Measurements from ENCODE around the gene IGFBP6. TPM values are rescaled to one million over a fixed set of nuclear protein-coding genes. Genes with fewer than 3 reads are reported as not detected.
"Not testable (repeated sequence)": the region's sequence is repeated elsewhere in the genome, so short reads cannot be mapped to it uniquely, and the experiment has no call there.

Gene IGFBP6
- total RNA-seq, 1 experiment from 2014 or later, result 29.3 TPM

- DNase-seq (ENCODE audit: low spot score), result no peak
- in situ Hi-C loops (cut with HindIII; ENCODE audit: low sequenced_read_pairs), result no loop called here
These were observed 3.6 kb upstream of the IGFBP6 start for GRCh38 chr12:53093777-53094393.

DNA sequence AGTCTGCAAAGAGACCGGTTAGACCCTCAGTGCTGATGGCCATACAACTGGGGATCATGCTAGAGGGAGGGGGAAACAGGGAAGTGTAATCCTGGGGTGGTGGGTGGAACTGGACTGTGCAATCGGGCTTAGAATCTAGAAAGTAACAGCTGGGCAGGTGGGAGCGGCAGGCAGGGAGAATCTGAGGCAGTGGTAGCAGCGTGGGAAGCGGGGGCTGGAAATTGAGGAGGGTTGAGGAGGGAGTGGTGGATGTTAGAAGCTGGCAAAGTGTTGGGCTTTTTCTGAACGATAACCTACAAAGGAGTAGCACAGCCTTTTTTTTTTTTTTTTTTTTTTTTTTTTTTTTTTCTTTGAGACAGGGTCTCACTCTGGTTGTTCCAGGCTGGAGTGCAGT, 3.1 kb upstream of the IGFBP6 start:
- no peak for DNase-seq (ENCODE audit: low spot score)
- in situ Hi-C loops (cut with HindIII; ENCODE audit: low sequenced_read_pairs), result no loop called here

GRCh38 chr12:53094796-53095595, 2.5 kb upstream of the IGFBP6 start:
- in situ Hi-C loops (cut with HindIII; ENCODE audit: low sequenced_read_pairs); DNase-seq (ENCODE audit: low spot score): not testable (repeated sequence)

DNA sequence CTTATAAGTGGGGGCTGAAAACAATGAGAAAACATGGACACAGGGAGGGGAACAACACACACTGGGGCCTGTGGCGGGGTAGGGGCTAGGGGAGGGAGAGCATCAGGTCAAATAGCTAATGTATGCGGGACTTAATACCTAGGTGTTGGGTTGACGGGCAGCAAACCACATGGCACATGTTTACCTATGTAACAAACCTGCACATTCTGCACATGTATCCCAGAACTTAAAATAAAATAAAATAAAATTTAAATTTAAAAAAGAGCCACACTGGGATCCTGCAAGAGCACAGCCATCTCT, 1.9 kb upstream of the IGFBP6 start:
- in situ Hi-C loops (cut with HindIII; ENCODE audit: low sequenced_read_pairs); DNase-seq (ENCODE audit: low spot score): not testable (repeated sequence)

- peak; percentile 6 for DNase-seq (ENCODE audit: low spot score)
- in situ Hi-C loops (cut with HindIII; ENCODE audit: low sequenced_read_pairs), result no loop called here
These were observed 1.3 kb upstream of the IGFBP6 start for GRCh38 chr12:53096089-53096741.

GRCh38 chr12:53096759-53097158, 708 bp upstream of the IGFBP6 start:
- in situ Hi-C loops (cut with HindIII; ENCODE audit: low sequenced_read_pairs), result no loop called here
- no peak for DNase-seq (ENCODE audit: low spot score)

- in situ Hi-C loops (cut with HindIII; ENCODE audit: low sequenced_read_pairs), result no loop called here
- no peak for DNase-seq (ENCODE audit: low spot score)
These were observed 282 bp upstream of the IGFBP6 start for GRCh38 chr12:53097207-53097563.

- in situ Hi-C loops (cut with HindIII; ENCODE audit: low sequenced_read_pairs), result no loop called here
- no peak for DNase-seq (ENCODE audit: low spot score)
These were observed 1.0 kb downstream of the IGFBP6 start for GRCh38 chr12:53098354-53098981.

DNA sequence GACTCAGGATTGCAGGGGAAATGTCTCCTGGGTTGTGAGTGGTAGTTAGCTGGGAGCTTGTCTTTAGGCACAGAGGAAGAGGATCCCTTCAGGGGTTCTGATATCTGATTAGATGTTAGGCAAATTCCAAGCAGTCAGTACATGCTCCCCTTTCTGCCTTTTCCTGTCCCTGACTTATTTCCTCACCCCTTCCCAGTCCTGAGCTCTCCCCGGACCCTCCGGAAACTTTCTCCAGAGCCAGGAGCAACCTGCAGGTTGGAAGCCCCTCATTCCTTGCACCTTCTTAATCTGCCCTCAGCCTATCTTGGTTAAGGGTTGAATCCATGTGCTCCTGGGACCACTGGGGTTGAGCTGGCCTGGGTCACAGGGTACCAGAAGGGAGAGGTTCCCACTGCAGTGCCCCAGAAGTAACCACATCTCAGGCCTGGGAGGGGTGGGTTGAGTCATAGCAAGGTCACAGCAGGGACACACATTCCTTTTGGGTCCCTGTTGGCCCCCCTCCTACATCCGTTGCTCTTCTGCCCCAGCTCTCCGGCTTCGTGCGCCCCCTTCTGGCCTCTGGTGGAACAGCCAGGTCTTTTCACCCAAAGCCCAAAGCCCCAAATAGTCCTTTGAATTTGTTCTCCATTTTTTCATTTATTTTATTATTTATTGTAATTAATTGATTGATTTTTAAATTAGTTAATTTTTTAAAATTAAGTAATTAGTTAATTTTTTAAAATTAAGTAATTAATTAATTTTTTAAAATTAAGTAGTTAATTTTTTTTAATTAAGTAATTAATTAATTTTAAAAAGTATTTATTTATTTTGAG, 1.8 kb downstream of the IGFBP6 start:
- in situ Hi-C loops (cut with HindIII; ENCODE audit: low sequenced_read_pairs), result no loop called here
- peak; percentile 82 for DNase-seq (ENCODE audit: low spot score)

DNA sequence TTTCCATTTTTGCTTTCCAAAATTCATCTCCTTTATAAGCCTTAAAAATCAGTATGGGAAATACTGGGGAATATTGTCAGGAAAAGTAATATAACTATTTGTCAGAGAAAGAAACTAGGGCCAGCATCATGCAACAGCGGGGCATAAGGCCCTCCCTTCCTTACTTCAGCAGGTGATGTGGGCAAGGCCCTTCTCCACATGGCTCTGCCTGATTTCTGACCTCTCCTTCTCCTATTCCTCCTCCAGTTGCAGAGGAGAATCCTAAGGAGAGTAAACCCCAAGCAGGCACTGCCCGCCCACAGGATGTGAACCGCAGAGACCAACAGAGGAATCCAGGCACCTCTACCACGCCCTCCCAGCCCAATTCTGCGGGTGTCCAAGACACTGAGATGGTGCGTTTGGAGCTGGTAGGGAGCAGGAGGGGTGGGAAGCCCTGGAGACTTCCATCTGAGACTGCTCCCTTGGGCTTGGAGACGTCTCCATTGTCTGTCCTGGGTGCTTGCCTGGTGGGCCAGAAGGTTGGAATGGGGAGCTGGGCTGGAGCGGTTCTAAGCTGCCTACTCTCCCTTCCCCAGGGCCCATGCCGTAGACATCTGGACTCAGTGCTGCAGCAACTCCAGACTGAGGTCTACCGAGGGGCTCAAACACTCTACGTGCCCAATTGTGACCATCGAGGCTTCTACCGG, 3.1 kb downstream of the IGFBP6 start:
- in situ Hi-C loops (cut with HindIII; ENCODE audit: low sequenced_read_pairs), result no loop called here
- DNase-seq (ENCODE audit: low spot score), result no peak

DNA sequence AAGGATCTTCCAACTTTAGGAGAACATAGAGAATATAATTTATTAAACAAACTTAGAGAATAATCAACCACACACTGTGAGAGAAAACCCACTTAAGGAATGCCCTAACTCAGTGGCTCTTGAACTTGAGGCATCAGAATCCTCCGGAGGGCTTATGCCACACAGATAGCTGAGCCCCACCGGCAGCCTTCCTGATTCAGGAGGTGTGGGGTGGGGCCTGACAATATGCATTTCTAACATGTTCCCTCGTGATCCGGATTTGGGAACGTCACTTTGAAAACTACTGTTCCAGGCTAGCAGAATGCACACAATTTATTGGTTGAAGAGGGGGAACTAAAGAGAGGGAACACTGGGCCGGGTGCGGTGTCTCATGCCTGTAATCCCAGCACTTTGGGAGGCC, 3.8 kb downstream of the IGFBP6 start:
- in situ Hi-C loops (cut with HindIII; ENCODE audit: low sequenced_read_pairs), result no loop called here
- no peak for DNase-seq (ENCODE audit: low spot score)

- no peak for DNase-seq (ENCODE audit: low spot score)
- in situ Hi-C loops (cut with HindIII; ENCODE audit: low sequenced_read_pairs), result no loop called here
These were observed 4.7 kb downstream of the IGFBP6 start for GRCh38 chr12:53101931-53102781.

DNA sequence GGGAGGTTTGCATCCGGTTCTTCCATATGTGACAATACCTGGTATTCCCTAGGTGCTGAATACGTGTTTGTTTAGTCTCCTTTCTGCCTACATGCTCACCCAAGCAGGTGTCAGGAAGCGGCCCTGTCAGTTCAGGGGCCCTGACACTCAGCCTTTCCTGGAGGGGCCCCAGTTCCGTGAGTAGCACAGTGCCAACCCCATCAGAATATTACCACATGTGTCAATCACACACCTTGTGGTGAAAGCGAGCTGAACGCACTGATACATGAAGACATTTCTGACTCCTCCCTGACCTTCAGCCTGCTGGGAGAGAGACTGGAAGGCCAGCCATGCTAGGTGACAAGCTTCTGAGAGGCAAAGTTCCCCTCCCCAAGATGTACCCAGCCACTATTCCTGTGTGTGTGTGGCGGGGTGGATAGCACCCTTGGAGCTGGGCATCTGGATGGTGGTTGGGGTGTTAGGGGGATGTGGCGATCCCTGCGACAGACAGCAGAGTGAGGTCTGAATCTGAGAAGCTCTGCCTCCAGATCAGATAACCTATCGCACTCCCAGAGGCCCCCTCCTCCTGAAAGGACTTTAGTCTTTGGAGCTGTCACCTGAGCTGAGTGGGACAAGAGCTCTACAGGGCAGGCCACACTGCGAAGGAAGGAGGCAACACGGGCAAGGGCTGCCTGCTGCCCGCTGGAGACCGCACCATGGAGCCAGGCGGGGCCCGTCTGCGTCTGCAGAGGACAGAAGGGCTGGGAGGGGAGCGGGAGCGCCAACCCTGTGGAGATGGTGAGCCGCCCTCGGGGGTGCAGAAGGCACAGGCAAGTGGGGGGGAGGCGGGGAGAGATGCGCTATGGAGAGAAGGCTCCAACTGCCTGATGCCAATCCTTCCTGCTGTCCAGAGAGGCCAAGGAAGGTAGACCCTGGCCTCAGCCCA, 5.7 kb downstream of the IGFBP6 start, which contains the start of gene SOAT2:
TSS of gene SOAT2 (plus strand) at position 604 of the 925 bp plus-strand sequence. CDS start at position 696, 92 bp downstream.
- DNase-seq (ENCODE audit: low spot score), result no peak
- in situ Hi-C loops (cut with HindIII; ENCODE audit: low sequenced_read_pairs), result no loop called here

DNA sequence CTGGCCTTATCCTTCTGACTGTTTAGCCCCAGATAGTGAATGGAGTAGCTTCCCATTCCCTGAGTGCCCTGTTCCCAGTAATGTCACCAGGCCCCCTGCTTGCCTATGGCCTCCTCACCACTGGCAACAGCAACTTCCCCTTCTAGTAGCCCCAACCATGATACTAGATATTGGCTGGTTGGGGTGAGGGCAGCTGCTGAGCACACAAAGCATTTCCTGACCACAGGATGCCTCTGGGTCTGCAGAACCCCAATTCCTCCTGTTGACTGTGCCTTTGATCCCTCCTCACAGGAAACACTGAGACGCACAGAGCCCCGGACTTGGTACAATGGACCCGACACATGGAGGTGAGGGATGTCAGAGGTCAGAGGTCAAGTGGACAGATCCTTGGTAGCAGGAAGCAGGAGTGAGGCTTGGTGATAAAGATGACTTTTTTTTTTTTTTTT, 6.4 kb downstream of the IGFBP6 start:
- in situ Hi-C loops (cut with HindIII; ENCODE audit: low sequenced_read_pairs), result no loop called here
- no peak for DNase-seq (ENCODE audit: low spot score)

GRCh38 chr12:53105256-53105655, 7.8 kb downstream of the IGFBP6 start:
- in situ Hi-C loops (cut with HindIII; ENCODE audit: low sequenced_read_pairs), result no loop called here
- no peak for DNase-seq (ENCODE audit: low spot score)

GRCh38 chr12:53105712-53106439, 8.4 kb downstream of the IGFBP6 start:
- in situ Hi-C loops (cut with HindIII; ENCODE audit: low sequenced_read_pairs), result no loop called here
- DNase-seq (ENCODE audit: low spot score), result no peak
